ENCODE results near the gene AHCYL2.
"Not testable (repeated sequence)": the region's sequence is repeated elsewhere in the genome, so short reads cannot be mapped to it uniquely, and the experiment has no call there.

The AHCYL2 gene

DNA sequence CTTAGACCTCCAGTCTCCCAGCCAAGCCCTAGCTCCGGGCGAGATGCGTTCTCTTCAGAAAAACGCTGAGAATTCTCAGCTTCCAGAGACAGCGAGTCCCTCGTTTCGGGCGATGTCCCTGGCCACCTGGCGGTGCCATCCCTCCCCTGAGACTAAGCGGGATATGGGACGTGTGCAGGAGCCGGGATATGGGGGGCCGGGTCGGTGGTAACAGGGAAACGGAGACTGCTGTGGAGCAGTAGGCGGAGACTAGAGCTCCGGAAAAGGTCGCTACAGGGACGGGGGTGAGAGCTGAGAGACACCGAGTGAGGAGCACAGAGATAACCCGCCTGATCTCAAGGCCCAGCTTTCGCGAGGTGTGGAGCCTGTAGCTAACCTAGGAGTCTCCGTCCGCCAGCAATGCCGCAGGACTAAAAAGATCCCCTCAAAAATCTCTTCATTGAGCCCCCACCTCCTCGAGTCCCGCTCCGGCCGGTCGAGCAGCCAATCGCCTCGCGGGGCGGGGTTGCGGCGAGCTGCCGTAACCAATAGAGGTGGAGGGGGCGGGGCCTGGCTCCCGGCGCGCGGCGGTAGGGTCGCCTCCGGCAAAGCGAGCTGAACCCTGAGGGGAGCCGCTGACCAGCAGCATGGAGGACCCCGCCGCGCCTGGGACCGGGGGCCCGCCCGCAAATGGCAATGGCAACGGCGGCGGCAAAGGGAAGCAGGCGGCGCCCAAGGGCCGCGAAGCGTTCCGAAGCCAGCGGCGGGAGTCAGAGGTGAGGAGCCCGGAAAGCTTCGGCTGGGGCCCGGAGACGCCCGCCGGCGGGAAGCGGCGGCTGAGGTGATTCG, 209.2 kb downstream of the AHCYL2 start, which contains the start of gene STRIP2:
TSS of gene STRIP2 (plus strand) at position 586 of the 828 bp plus-strand sequence. CDS start at position 627, 41 bp downstream.
- peak; percentile 85 to 88 for DNase-seq

GRCh38 chr7:129434675-129435318, 210.0 kb downstream of the AHCYL2 start:
- DNase-seq: no peak

GRCh38 chr7:129435414-129435829, 210.6 kb downstream of the AHCYL2 start:
- DNase-seq: no peak

GRCh38 chr7:129436335-129436923, 211.6 kb downstream of the AHCYL2 start:
- no peak for DNase-seq

GRCh38 chr7:129437190-129437589, 212.4 kb downstream of the AHCYL2 start:
- DNase-seq: no peak

GRCh38 chr7:129438281-129438838, 213.5 kb downstream of the AHCYL2 start:
- DNase-seq: no peak

GRCh38 chr7:129438839-129439651, 214.2 kb downstream of the AHCYL2 start:
- no peak for DNase-seq

DNA sequence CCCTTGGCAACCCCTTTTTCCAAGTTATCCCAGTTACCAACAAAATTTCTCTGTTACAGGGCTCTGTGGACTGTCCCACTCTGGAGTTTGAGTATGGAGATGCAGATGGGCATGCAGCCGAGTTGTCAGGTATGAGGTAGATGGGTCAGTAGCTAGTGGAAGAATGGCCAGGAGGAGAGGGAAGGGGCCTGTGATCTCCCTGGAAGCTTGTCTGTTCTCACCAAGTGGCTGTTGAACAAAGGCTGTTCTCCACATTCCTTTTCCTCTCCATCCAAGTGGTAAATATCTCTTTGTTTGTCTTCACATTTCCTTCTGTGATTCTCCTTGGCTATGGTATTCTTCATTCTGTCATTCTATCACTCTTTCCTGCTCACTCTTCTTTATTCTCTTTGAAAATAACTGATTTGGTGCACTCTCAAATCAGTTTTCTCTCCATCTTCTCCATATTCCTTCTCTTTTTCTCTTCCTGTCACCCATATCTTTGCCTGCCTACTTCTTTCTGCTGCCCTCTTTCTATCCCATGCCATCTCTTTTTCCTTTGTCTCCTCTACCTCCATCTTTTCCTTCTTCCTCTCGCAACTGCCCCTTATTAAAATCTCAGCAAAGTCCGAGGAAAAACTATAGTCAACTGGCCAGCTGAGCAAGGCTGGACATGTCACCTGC, 215.3 kb downstream of the AHCYL2 start:
- DNase-seq: no peak

DNA sequence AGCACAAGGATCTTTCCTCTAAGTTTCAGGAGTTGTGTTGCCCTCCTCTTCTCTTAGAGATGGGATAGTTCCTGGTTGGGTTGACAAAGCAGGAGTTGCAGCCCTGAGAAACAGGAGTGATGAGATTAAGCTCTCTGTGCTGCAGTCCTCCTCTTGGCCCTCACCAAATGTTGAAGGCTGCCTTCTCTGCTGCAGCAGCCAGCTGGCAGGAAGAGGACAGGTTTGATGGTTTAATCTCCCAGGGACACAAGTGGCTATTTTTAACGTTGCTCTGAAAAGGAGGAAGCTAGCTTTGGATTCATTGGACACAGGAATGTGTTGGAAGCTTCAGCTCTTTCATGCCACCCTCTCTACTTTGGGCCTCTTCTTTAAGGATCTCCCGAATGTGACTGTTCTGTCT, 218.8 kb downstream of the AHCYL2 start:
- no peak for DNase-seq

GRCh38 chr7:129444776-129445175, 219.9 kb downstream of the AHCYL2 start:
- not testable (repeated sequence) for DNase-seq

DNA sequence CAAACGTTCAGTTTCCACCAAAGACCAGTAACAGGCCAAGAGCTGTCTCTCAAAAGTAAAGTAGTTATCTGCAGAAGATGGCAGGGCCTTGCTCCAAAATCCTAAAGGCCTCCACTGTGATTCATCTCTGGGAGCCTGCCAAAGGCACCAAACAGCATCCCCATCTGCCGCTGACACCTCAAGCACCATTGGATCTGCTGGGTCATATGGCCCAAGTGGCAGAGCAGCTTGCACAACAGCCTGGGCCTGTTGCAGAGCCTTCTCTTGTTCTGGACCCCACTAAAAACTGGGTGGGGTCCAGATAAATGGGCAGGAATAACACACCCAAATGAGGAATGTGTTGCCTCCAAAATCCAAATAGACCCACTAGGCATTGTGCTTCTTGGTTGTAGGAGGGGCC, 222.1 kb downstream of the AHCYL2 start:
- not testable (repeated sequence) for DNase-seq

- not testable (repeated sequence) for DNase-seq
Observed at GRCh38 chr7:129447445-129447844, 222.6 kb downstream of the AHCYL2 start.

DNA sequence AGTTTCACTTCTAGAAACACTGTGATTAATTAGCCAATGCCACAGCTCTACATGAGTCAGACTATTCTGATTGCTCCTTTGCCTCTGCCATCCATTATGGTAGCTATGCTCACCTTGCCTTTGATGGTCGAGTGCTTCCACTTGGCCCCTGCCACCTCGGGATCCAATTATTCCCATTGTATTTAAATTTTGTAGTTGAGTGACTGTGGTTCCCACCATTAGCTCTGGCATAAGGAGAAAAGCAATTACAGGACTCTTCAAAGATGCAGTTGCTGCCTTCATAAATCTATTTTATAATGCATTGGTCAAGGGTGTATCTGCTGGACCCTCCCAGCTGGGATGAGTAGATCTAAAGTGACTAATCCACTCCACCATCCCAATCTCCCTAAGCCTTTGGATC, 223.8 kb downstream of the AHCYL2 start:
- not testable (repeated sequence) for DNase-seq

- DNase-seq: no peak
Observed at GRCh38 chr7:129450295-129450694, 225.5 kb downstream of the AHCYL2 start.

DNA sequence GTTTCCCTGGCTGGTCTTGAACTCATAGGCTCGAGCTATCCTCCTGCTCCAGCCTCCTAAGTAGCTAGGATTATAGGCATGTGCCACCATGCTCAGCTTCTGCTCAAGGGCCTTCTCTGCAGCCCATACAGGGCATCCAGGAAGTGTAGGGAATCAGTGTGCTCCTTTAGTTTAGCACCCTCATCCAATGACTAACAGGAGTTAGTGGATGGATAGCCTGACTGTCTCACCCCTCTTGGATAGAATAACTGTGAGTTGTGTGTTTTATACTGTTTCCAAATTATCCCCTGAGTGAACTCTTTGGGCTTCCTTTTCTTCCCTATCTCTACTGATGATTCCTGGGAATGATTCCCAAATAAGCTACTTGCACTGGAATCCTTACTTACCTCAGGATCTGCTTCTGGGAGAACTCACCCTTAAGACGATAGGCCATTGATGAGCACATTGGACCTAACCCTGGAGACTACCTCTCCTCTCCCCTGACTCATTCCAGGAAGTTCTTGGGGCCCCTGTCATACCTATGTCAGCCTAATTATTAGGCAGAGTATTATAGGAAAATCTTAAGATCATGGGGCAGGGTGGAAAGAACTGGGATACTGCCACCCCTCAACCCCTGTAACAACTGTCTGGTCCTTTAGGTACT, 227.9 kb downstream of the AHCYL2 start:
- no peak for DNase-seq

DNA sequence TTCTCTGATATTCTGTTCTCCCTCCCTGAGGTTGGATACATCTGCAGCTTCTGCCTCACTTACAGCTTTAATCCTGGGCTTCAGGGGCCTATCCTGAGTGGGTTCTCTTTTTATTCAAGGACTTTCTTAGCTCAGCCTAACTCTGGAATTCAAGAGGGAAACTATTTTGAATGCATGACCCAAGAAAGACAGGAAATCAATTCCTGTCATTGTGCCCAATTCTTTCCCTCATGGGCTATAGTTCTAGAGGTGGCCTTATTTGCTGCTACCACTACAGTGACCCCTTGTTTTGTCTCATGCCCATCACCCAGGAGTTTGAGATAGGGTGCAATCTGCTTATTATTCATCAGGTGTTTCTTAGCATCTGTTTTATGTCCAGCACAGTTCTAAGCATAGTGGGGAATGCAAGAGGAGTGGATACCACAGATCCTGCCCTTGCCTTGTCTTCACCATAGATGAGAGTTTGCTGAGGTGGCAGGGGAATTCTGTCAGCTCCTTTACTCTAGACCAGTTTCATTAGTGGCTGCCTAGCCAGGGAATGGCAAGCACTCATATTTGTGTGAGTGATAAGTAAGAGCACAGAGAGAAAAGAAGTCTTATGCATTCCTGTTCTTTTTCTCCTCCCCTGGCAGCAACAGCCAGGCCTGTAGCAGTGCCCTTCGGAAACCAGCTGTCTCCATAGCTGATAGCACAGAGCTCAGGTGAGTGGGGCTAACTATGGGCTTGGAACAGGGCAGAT, 228.8 kb downstream of the AHCYL2 start:
- DNase-seq: no peak

DNA sequence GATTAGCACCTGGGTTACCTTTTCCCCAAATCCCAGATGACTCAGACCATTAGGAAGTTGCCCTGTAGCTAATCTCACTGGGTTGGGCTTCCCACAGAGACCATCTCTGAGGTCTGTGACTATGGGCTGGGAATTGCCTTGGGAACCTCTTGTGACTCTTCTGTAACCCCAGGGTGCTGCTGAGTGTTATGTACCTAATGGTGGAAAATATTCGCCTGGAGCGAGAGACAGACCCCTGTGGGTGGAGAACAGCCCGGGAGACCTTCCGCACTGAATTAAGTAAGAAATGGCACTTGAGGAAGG, 229.4 kb downstream of the AHCYL2 start:
- DNase-seq: no peak

GRCh38 chr7:129456421-129456820, 231.6 kb downstream of the AHCYL2 start:
- DNase-seq: no peak

DNA sequence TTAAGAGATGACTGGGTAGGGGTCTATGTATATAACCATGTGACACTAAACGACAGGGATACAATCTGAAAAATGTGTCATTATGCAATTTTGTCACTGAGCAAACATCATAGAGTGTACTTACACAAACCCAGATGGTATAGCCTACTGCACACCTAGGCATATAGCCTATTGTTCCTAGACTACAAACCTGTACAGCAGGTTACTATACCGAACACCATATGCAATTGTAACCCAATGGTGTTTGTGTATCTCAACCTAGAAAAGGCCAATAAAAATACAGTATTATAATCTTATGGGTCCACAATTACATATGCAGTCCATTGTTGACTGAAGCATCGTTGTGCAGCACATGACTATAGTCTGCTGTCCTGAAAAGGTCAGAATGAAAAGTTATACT, 232.3 kb downstream of the AHCYL2 start:
- DNase-seq: no peak

- no peak for DNase-seq
Observed at GRCh38 chr7:129458171-129458570, 233.3 kb downstream of the AHCYL2 start.

GRCh38 chr7:129461809-129462208, 237.0 kb downstream of the AHCYL2 start:
- DNase-seq: no peak
